Measurements from ENCODE around the gene ENTHD1.

The ENTHD1 gene

GRCh38 chr22:39700565-39700964 lies 193.0 kb downstream of the ENTHD1 start:
- TF ChIP-seq EZH2 (optimal IDR thresholded peaks at IDR 0.05; ENCODE audit: low read depth, low read length) (no peak), EZH2phosphoT487 (IDR thresholded peaks at IDR 0.05; ENCODE audit: low read length) (no peak)
- TF ChIP-seq, protein P1, sequence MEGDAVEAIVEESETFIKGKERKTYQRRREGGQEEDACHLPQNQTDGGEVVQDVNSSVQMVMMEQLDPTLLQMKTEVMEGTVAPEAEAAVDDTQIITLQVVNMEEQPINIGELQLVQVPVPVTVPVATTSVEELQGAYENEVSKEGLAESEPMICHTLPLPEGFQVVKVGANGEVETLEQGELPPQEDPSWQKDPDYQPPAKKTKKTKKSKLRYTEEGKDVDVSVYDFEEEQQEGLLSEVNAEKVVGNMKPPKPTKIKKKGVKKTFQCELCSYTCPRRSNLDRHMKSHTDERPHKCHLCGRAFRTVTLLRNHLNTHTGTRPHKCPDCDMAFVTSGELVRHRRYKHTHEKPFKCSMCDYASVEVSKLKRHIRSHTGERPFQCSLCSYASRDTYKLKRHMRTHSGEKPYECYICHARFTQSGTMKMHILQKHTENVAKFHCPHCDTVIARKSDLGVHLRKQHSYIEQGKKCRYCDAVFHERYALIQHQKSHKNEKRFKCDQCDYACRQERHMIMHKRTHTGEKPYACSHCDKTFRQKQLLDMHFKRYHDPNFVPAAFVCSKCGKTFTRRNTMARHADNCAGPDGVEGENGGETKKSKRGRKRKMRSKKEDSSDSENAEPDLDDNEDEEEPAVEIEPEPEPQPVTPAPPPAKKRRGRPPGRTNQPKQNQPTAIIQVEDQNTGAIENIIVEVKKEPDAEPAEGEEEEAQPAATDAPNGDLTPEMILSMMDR (IDR thresholded peaks at IDR 0.05; ENCODE audit: low read length) = no peak
- no peak overlapping the region for H3K4me2 ChIP-seq (ENCODE audit: low read depth, low read length)
- no peaks in the 10 kb centered on the region for H3K4me1 ChIP-seq (ENCODE audit: low read length)
- H3K9me3 ChIP-seq (replicated peaks; ENCODE audit: insufficient read depth, low read length) = no peaks in the 10 kb centered on the region
- no peak overlapping the region for H3K9ac ChIP-seq (ENCODE audit: low read length)
- no peaks in the 10 kb centered on the region for H4K20me1 ChIP-seq (ENCODE audit: insufficient read depth, low read length)
- no peak overlapping the region for H3K4me3 ChIP-seq (ENCODE audit: low read length)
- no peak overlapping the region for H2AFZ ChIP-seq (ENCODE audit: low read length)
- H3K9me2 ChIP-seq (replicated peaks; ENCODE audit: insufficient read depth, low read length) = no peaks in the 10 kb centered on the region
- H3K36me3 ChIP-seq (replicated peaks; ENCODE audit: insufficient read depth, low read length) = no peaks in the 10 kb centered on the region
- no peak for DNase-seq
- no peaks in the 10 kb centered on the region for H3F3A ChIP-seq (ENCODE audit: insufficient read depth, low read length)
- peaks cover 79% of the 10 kb centered on the region for H3K27me3 ChIP-seq (replicated peaks; ENCODE audit: insufficient read depth, low read length)
- H3K27ac ChIP-seq (ENCODE audit: low read length) = no peak overlapping the region
- H3K79me2 ChIP-seq (ENCODE audit: low read length) = no peaks in the 10 kb centered on the region

GRCh38 chr22:39699631-39700360 lies 193.8 kb downstream of the ENTHD1 start:
- H3K27ac ChIP-seq (ENCODE audit: low read length) = no peak overlapping the region

DNA sequence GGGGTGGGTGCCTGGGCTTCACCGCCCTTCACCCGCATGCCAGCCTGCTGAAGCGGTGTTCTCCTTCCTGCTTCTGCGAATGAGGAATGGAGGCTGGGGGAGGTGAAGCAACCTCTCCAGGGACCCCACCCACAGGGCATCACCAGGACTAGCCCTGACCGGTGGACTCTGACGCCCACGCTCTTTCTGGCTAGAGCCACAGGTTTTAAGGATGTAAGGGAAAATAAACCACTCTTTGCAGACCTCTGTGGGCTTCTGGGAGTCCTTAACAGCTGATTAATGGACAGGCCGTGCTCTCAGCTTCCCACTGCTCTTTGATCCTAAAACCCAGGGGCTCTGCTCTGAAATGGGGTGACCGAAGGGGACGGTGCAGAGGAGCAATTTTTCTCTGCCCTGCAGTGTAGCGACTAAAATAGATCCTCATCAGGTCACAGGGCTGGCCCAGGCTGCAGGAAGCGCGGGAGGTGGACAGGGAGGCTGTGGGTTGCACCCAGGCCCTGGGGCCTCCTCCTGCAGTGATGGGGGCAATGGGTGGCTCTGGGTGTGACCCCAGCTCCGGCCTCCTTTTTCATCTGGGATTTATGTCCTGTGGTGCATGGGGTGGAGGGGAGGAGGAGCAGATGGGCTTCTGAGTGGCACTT lies 195.7 kb downstream of the ENTHD1 start:
- Histone ChIP-seq H3K4me2 (ENCODE audit: low read depth, low read length) (no peak overlapping the region), H3K27ac (ENCODE audit: low read length) (no peak overlapping the region)

More at GRCh38 chr22:39699631-39700360, 193.8 kb downstream of the ENTHD1 start:
- TF ChIP-seq EZH2 (optimal IDR thresholded peaks at IDR 0.05; ENCODE audit: low read depth, low read length) (no peak), EZH2phosphoT487 (IDR thresholded peaks at IDR 0.05; ENCODE audit: low read length) (no peak)
- TF ChIP-seq, protein P1 (IDR thresholded peaks at IDR 0.05; ENCODE audit: low read length) = no peak
- Histone ChIP-seq H3K9me2 (replicated peaks; ENCODE audit: insufficient read depth, low read length) (no peaks in the 10 kb centered on the region), H3F3A (ENCODE audit: insufficient read depth, low read length) (no peaks in the 10 kb centered on the region), H4K20me1 (ENCODE audit: insufficient read depth, low read length) (no peaks in the 10 kb centered on the region), H3K79me2 (ENCODE audit: low read length) (no peaks in the 10 kb centered on the region), H2AFZ (ENCODE audit: low read length) (no peak overlapping the region), H3K4me2 (ENCODE audit: low read depth, low read length) (no peak overlapping the region), H3K4me3 (ENCODE audit: low read length) (no peak overlapping the region), H3K9me3 (replicated peaks; ENCODE audit: insufficient read depth, low read length) (no peaks in the 10 kb centered on the region), H3K4me1 (ENCODE audit: low read length) (no peaks in the 10 kb centered on the region), H3K27me3 (replicated peaks; ENCODE audit: insufficient read depth, low read length) (peaks cover 85% of the 10 kb centered on the region), H3K36me3 (replicated peaks; ENCODE audit: insufficient read depth, low read length) (no peaks in the 10 kb centered on the region), H3K9ac (ENCODE audit: low read length) (no peak overlapping the region)
- DNase-seq = no peak

More for the DNA sequence above, 195.7 kb downstream of the ENTHD1 start:
- peaks cover 91% of the 10 kb centered on the region for H3K27me3 ChIP-seq (replicated peaks; ENCODE audit: insufficient read depth, low read length)
- no peaks in the 10 kb centered on the region for H3K9me2 ChIP-seq (replicated peaks; ENCODE audit: insufficient read depth, low read length)
- no peak for DNase-seq
- no peaks in the 10 kb centered on the region for H4K20me1 ChIP-seq (ENCODE audit: insufficient read depth, low read length)
- no peaks in the 10 kb centered on the region for H3K9me3 ChIP-seq (replicated peaks; ENCODE audit: insufficient read depth, low read length)
- H3K4me1 ChIP-seq (ENCODE audit: low read length) = no peaks in the 10 kb centered on the region
- H3K36me3 ChIP-seq (replicated peaks; ENCODE audit: insufficient read depth, low read length) = no peaks in the 10 kb centered on the region
- no peak overlapping the region for H2AFZ ChIP-seq (ENCODE audit: low read length)
- H3K79me2 ChIP-seq (ENCODE audit: low read length) = no peaks in the 10 kb centered on the region
- H3F3A ChIP-seq (ENCODE audit: insufficient read depth, low read length) = no peaks in the 10 kb centered on the region
- TF ChIP-seq EZH2 (optimal IDR thresholded peaks at IDR 0.05; ENCODE audit: low read depth, low read length) (no peak), EZH2phosphoT487 (IDR thresholded peaks at IDR 0.05; ENCODE audit: low read length) (no peak)
- TF ChIP-seq, protein P1 (IDR thresholded peaks at IDR 0.05; ENCODE audit: low read length) = no peak
- no peak overlapping the region for H3K4me3 ChIP-seq (ENCODE audit: low read length)
- H3K9ac ChIP-seq (ENCODE audit: low read length) = no peak overlapping the region
